ENCODE measurements around the gene MEI1. TPM values are rescaled to one million over a fixed set of nuclear protein-coding genes. Genes with fewer than 3 reads are reported as not detected.
"Not testable (repeated sequence)": the region's sequence is repeated elsewhere in the genome, so short reads cannot be mapped to it uniquely, and the experiment has no call there.

Gene MEI1
- total and polyA plus RNA-seq, 9 of the 15 experiments (the other 6 are each of a cell fraction or from before 2014, with no cell fraction given): 0.08 to 0.68 (median 0.18) TPM; not detected in 2

GRCh38 chr22:41661713-41662112, 37.6 kb upstream of the MEI1 start (continued):
- TF ChIP-seq SIN3A (IDR thresholded peaks at IDR 0.05; ENCODE audit: borderline replicate concordance in 2 of 2, control insufficient read depth in 1 of 2, low read depth in 2 of 2, low read length in 2 of 2) (no peak), SRSF3 (IDR thresholded peaks at IDR 0.05; ENCODE audit: insufficient read depth, low read length) (no peak), MAX (CRISPR knock-in tag; IDR thresholded peaks at IDR 0.05) (no peak), RBM14 (IDR thresholded peaks at IDR 0.05; ENCODE audit: borderline replicate concordance, insufficient read depth, low read depth, low read length) (no peak)

- H3K9me3 ChIP-seq (replicated peaks; ENCODE audit: control insufficient read depth, insufficient read depth, low read depth, low read length); H3K9ac ChIP-seq (ENCODE audit: insufficient read depth in 1 of 2, low read depth in 2 of 2, low read length in 2 of 2); H4K20me1 ChIP-seq (replicated peaks; ENCODE audit: control insufficient read depth, insufficient read depth, low read length); H3K4me3 ChIP-seq; ATAC-seq; in situ Hi-C loops (cut with MboI); DNase-seq (ENCODE audit: extremely low read depth in 1 of 4, low spot score in 3 of 4); H3K79me2 ChIP-seq (ENCODE audit: control insufficient read depth, insufficient read depth, low read length); BruUV-seq (replicated peaks); H3K4me2 ChIP-seq (ENCODE audit: insufficient read depth, low read length); H3K27ac ChIP-seq (ENCODE audit: extremely low read depth, low read depth, low read length); H3K27me3 ChIP-seq (ENCODE audit: control insufficient read depth in 2 of 2, insufficient read depth in 2 of 2, low read length in 2 of 2); CTCF ChIA-PET (ENCODE audit: low intra/inter-chr PET ratio); FAIRE-seq; H2AFZ ChIP-seq (ENCODE audit: low read depth, low read length); H3K9me1 ChIP-seq (ENCODE audit: control insufficient read depth, insufficient read depth, low read length); intact Hi-C loops (cut with micrococcal nuclease): not testable (repeated sequence)
- TF ChIP-seq RFX1 (IDR thresholded peaks at IDR 0.05): peak; percentile 80
- H3K4me1 ChIP-seq (replicated peaks in 1 of 2; ENCODE audit: control insufficient read depth in 2 of 2, insufficient read depth in 2 of 2, low read length in 2 of 2): peaks cover 6 to 14% of the 10 kb centered on the region in 2 experiments; a peak in 3 of 5 replicates
- POLR2A ChIA-PET: interaction anchor here (0.6 to 1.6 kb wide), 3 partner anchors 9 to 115 kb away, joined by 3 to 4 read pairs (median 3); no protein-coding TSS in a partner anchor
- peaks cover 63% of the 10 kb centered on the region for H3K36me3 ChIP-seq (ENCODE audit: control insufficient read depth, insufficient read depth, low read length)
- 95% methylated on average over 7 of the region's 9 CpGs for WGBS (ENCODE audit: insufficient coverage, low coverage, missing lambda C conversion rate)
Observed at GRCh38 chr22:41663594-41663993, 35.7 kb upstream of the MEI1 start.

All from K562 (cell line).